Lower leg skin (tissue), 3 donors: Measurements from ENCODE around the gene AOPEP.

Experiments
- POLR2A ChIP-seq, 2 donors: fragments of 450-650 bp; IDR thresholded peaks; one replicate each; pipeline ENCODE4 v1.6.1; 2016 to 2017; ENCODE audit warnings: antibody characterized with exemption in 2 of 2, mild to moderate bottlenecking in 1 of 2, moderate library complexity in 1 of 2
- TF ChIP-seq, protein P1 (sequence below), 3 donors: fragments of 450-650 bp; IDR thresholded peaks; one replicate each; pipeline ENCODE4 v1.5.1; 2016; ENCODE audit warnings: antibody characterized with exemption in 3 of 3, mild to moderate bottlenecking in 3 of 3, moderate library complexity in 2 of 3

DNA sequence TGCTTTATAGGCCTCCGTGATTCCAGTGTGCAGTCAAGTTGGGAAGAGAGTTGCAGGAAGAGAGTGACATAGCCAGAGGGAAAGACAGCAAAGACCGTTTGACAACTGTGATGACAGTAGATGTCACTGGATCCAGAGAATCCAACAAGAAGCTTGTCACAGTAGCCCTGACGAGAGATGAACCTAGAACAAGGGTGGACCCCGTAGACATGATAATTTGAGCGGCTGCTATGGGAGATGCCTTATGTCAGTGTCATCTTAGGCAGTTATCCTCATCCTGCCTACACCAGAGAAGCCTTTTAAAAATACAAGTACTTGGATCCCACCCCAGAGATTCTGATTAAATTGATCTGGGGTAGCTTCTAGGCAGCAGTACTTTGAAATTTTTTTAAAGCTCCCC, 125.4 kb downstream of the AOPEP start:
- TF ChIP-seq, protein P1, sequence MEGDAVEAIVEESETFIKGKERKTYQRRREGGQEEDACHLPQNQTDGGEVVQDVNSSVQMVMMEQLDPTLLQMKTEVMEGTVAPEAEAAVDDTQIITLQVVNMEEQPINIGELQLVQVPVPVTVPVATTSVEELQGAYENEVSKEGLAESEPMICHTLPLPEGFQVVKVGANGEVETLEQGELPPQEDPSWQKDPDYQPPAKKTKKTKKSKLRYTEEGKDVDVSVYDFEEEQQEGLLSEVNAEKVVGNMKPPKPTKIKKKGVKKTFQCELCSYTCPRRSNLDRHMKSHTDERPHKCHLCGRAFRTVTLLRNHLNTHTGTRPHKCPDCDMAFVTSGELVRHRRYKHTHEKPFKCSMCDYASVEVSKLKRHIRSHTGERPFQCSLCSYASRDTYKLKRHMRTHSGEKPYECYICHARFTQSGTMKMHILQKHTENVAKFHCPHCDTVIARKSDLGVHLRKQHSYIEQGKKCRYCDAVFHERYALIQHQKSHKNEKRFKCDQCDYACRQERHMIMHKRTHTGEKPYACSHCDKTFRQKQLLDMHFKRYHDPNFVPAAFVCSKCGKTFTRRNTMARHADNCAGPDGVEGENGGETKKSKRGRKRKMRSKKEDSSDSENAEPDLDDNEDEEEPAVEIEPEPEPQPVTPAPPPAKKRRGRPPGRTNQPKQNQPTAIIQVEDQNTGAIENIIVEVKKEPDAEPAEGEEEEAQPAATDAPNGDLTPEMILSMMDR (IDR thresholded peaks at IDR 0.05), result no peak
- TF ChIP-seq POLR2A (IDR thresholded peaks at IDR 0.05), result no peak
